Measurements from ENCODE around the gene MYCBP2. TPM values are rescaled to one million over a fixed set of nuclear protein-coding genes. Genes with fewer than 3 reads are reported as not detected.
"Not testable (repeated sequence)": the region's sequence is repeated elsewhere in the genome, so short reads cannot be mapped to it uniquely, and the experiment has no call there.

Gene MYCBP2
- total RNA-seq, 1 experiment from 2014 or later, result 55.6 TPM

DNA sequence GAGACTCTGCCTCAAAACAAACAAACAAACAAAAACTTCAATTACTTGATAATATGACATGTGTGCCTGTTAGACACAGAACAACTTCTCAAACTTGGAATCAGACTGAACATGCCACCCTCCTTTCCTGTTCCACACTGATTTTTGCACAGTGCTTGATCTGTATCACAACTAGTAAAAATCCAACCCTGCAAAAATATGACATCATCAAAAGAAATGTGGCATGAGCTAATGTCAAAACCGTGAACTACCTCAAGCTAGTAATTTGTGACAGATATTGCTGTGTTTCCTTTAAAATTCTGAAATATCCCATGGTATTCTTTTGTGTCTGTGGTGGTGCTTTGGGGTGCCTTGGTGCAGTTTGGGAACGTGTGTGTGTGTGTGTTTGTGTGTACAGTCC, 8.2 kb downstream of the MYCBP2 start:
- H2AFZ ChIP-seq, result no peak overlapping the region
- TF ChIP-seq, protein P1, sequence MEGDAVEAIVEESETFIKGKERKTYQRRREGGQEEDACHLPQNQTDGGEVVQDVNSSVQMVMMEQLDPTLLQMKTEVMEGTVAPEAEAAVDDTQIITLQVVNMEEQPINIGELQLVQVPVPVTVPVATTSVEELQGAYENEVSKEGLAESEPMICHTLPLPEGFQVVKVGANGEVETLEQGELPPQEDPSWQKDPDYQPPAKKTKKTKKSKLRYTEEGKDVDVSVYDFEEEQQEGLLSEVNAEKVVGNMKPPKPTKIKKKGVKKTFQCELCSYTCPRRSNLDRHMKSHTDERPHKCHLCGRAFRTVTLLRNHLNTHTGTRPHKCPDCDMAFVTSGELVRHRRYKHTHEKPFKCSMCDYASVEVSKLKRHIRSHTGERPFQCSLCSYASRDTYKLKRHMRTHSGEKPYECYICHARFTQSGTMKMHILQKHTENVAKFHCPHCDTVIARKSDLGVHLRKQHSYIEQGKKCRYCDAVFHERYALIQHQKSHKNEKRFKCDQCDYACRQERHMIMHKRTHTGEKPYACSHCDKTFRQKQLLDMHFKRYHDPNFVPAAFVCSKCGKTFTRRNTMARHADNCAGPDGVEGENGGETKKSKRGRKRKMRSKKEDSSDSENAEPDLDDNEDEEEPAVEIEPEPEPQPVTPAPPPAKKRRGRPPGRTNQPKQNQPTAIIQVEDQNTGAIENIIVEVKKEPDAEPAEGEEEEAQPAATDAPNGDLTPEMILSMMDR (conservative IDR thresholded peaks at IDR 0.05), result no peak
- no peak for TF ChIP-seq EZH2 (IDR thresholded peaks at IDR 0.05; ENCODE audit: low read depth)
- H4K20me1 ChIP-seq (ENCODE audit: insufficient read depth), result peaks cover 10% of the 10 kb centered on the region
- H3K9me2 ChIP-seq (ENCODE audit: insufficient read depth), result no peaks in the 10 kb centered on the region; the same call in 1 of the 2 replicates
- POLR2A ChIA-PET (ENCODE audit: unreplicated experiment), result no interaction called here
- H3K9me3 ChIP-seq (ENCODE audit: insufficient read depth, low read depth), result no peaks in the 10 kb centered on the region
- H3K79me2 ChIP-seq (ENCODE audit: low read depth), result peaks cover 91% of the 10 kb centered on the region
- H3K27ac ChIP-seq, result no peak overlapping the region
- no peaks in the 10 kb centered on the region for H3K27me3 ChIP-seq (ENCODE audit: insufficient read depth, low read depth)
- no peaks in the 10 kb centered on the region for H3F3A ChIP-seq (ENCODE audit: insufficient read depth, low read depth)
- no peaks in the 10 kb centered on the region for H3K36me3 ChIP-seq (ENCODE audit: low read depth)
- CTCF ChIA-PET, result no interaction called here
- intact Hi-C loops (cut with micrococcal nuclease; ENCODE audit: unreplicated experiment), result no loop called here
- BruUV-seq (replicated peaks), result no TSS peak
- no peak for DNase-seq
- H3K4me2 ChIP-seq, result no peak overlapping the region
- H3K4me3 ChIP-seq, result no peak overlapping the region
- no peaks in the 10 kb centered on the region for H3K4me1 ChIP-seq (replicated peaks; ENCODE audit: insufficient read depth)

DNA sequence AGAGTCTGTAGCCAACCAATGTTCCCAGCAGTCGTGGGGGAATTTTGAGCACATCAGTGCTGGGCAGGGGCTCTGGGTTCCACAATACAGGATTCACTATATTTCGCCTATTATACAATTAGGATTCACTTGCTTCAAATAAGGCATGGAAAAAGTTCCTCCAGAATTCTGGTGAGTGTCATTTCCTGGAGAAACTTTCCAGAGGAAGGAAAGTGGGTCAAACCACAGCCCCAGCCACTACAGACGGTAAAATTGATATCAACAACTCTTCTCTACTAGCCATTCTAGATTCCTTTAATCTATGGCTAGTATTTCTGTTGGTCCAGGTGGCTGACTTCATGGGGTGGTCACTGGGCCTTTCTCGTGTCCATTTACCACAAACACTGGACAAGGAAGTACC, 10.5 kb downstream of the MYCBP2 start:
- no peaks in the 10 kb centered on the region for H3K9me3 ChIP-seq (ENCODE audit: insufficient read depth, low read depth)
- peaks cover 90% of the 10 kb centered on the region for H3K79me2 ChIP-seq (ENCODE audit: low read depth)
- no peak overlapping the region for H2AFZ ChIP-seq
- H3F3A ChIP-seq (ENCODE audit: insufficient read depth, low read depth), result no peaks in the 10 kb centered on the region
- H4K20me1 ChIP-seq (ENCODE audit: insufficient read depth), result peaks cover under 1% of the 10 kb centered on the region; the same call in 1 of the 2 replicates
- no peaks in the 10 kb centered on the region for H3K4me1 ChIP-seq (replicated peaks; ENCODE audit: insufficient read depth)
- no peaks in the 10 kb centered on the region for H3K36me3 ChIP-seq (ENCODE audit: low read depth)
- H3K9me2 ChIP-seq (ENCODE audit: insufficient read depth), result no peaks in the 10 kb centered on the region
- no peak overlapping the region for H3K4me3 ChIP-seq
- no peaks in the 10 kb centered on the region for H3K27me3 ChIP-seq (ENCODE audit: insufficient read depth, low read depth)
- intact Hi-C loops (cut with micrococcal nuclease; ENCODE audit: unreplicated experiment), result no loop called here
- TF ChIP-seq, protein P1 (conservative IDR thresholded peaks at IDR 0.05), result no peak
- TF ChIP-seq EZH2 (IDR thresholded peaks at IDR 0.05; ENCODE audit: low read depth), result no peak
- ChIA-PET POLR2A (ENCODE audit: unreplicated experiment) (no interaction called here), CTCF (no interaction called here)
- no TSS peak for BruUV-seq (replicated peaks)
- no peak overlapping the region for H3K27ac ChIP-seq
- no peak overlapping the region for H3K4me2 ChIP-seq
- no peak for DNase-seq

DNA sequence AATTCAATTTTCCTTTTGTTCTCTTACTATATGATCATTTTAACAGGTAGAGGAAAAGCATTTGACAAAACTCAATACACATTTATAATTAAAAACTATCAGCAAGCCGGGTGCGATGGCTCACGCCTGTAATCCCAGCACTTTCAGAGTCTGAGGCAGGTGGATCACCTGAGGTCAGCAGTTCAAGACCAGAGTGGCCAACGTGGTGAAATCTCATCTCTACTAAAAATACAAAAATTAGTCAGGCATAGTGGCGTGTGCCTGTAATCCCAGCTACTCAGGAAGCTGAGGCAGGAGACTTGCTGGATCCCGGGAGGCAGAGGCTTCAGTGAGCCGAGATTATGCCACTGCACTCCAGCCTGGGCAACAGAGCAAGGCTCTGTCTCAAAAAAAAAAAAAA, 11.4 kb downstream of the MYCBP2 start:
- H3K4me2 ChIP-seq; H3K9me2 ChIP-seq (ENCODE audit: insufficient read depth); H3K27ac ChIP-seq; CTCF ChIA-PET; H4K20me1 ChIP-seq (ENCODE audit: insufficient read depth); H3K4me1 ChIP-seq (replicated peaks; ENCODE audit: insufficient read depth); POLR2A ChIA-PET (ENCODE audit: unreplicated experiment); H3K9me3 ChIP-seq (ENCODE audit: insufficient read depth, low read depth); intact Hi-C loops (cut with micrococcal nuclease; ENCODE audit: unreplicated experiment); H3F3A ChIP-seq (ENCODE audit: insufficient read depth, low read depth); BruUV-seq (replicated peaks); H3K27me3 ChIP-seq (ENCODE audit: insufficient read depth, low read depth); DNase-seq; H3K4me3 ChIP-seq; H2AFZ ChIP-seq; H3K36me3 ChIP-seq (ENCODE audit: low read depth): not testable (repeated sequence)
- H3K79me2 ChIP-seq (ENCODE audit: low read depth), result peaks cover 91% of the 10 kb centered on the region

DNA sequence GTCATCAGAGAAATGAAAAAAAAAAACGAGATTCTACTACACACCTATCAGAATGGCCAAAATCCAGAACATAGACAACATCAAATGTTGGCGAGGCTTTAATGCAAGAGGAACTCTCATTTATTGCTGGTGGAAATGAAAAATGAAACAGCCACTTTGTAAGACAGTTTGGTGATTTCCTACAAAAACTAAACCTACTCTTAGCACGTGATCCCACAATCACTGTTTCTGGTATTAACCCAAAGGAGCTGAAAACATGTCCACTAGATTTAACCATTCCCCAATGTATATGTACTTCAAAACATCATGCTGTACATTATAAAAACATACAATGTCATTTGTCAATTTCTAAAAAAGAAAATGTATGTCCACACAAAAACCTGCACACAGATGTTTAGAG, 13.0 kb downstream of the MYCBP2 start:
- Histone ChIP-seq H3K79me2 (ENCODE audit: low read depth) (peaks cover 86% of the 10 kb centered on the region), H3K36me3 (ENCODE audit: low read depth) (no peaks in the 10 kb centered on the region), H3K9me2 (ENCODE audit: insufficient read depth) (no peaks in the 10 kb centered on the region), H3F3A (ENCODE audit: insufficient read depth, low read depth) (no peaks in the 10 kb centered on the region), H3K4me1 (replicated peaks; ENCODE audit: insufficient read depth) (no peaks in the 10 kb centered on the region), H3K4me2 (no peak overlapping the region), H4K20me1 (ENCODE audit: insufficient read depth) (no peaks in the 10 kb centered on the region; the same call in 1 of the 2 replicates), H3K4me3 (no peak overlapping the region), H3K9me3 (ENCODE audit: insufficient read depth, low read depth) (no peaks in the 10 kb centered on the region), H3K27ac (no peak overlapping the region), H2AFZ (no peak overlapping the region), H3K27me3 (ENCODE audit: insufficient read depth, low read depth) (no peaks in the 10 kb centered on the region)
- no TSS peak for BruUV-seq (replicated peaks)
- no peak for DNase-seq
- POLR2A ChIA-PET (ENCODE audit: unreplicated experiment), result no interaction called here
- CTCF ChIA-PET, result no interaction called here
- intact Hi-C loops (cut with micrococcal nuclease; ENCODE audit: unreplicated experiment), result no loop called here
- TF ChIP-seq EZH2 (IDR thresholded peaks at IDR 0.05; ENCODE audit: low read depth), result no peak
- TF ChIP-seq, protein P1 (conservative IDR thresholded peaks at IDR 0.05), result no peak
